Heart left ventricle (tissue), 13 donors: Measurements from ENCODE around the gene CCDC183.

Source experiments
- POLR2A ChIP-seq, 2 donors: fragments of 450-650 bp; IDR thresholded peaks; one replicate each; pipeline ENCODE4 v1.6.1; 2017; ENCODE audit warnings: antibody characterized with exemption in 2 of 2, mild to moderate bottlenecking in 2 of 2, moderate library complexity in 2 of 2
- TF ChIP-seq, protein P1 (sequence below), 12 donors: fragments of 200-600 bp; sonication (generic) in 4 of 12; IDR thresholded peaks; one replicate each; pipeline versions ENCODE4 v1.5.0 to v1.8.0; 2018 to 2022; ENCODE audit warnings: antibody characterized with exemption in 12 of 12, mild to moderate bottlenecking in 5 of 12
- donor health status: ischemic (EF 13 %, LVEDD 7.1; RV severe dilation, severe dysfunction).
- donor health status: DM: no; HTN: yes; CAD: no.
- donor health status: DM: no; HTN: no; CAD: no.
- donor health status: ischemic (EF 25% LVEDD 6.9; RV normal size, moderate dysfunction).
- donor health status: ischemic (EF 25% LVEDD 5.7; RV mildly dilated, moderate dysfunction).
- donor health status: ischemic (EF 35%, LVEDD 5.7; RV mildly dilated, moderate dysfunction).
- donor health status: nonischemic (EF 11% LVEDD 7.7; RV severe dilation, severe dysfunction).
- donor health status: DM: yes; HTN: yes; CAD: no.
- donor health status: PGD.
- donor health status: ischemic (EF 29% LVEDD 5.4; RV normal size, mild dysfunction).
- donor health status: nonischemic (EF 23%, LVEDD 6.1; RV moderate dilation, normal function).

DNA sequence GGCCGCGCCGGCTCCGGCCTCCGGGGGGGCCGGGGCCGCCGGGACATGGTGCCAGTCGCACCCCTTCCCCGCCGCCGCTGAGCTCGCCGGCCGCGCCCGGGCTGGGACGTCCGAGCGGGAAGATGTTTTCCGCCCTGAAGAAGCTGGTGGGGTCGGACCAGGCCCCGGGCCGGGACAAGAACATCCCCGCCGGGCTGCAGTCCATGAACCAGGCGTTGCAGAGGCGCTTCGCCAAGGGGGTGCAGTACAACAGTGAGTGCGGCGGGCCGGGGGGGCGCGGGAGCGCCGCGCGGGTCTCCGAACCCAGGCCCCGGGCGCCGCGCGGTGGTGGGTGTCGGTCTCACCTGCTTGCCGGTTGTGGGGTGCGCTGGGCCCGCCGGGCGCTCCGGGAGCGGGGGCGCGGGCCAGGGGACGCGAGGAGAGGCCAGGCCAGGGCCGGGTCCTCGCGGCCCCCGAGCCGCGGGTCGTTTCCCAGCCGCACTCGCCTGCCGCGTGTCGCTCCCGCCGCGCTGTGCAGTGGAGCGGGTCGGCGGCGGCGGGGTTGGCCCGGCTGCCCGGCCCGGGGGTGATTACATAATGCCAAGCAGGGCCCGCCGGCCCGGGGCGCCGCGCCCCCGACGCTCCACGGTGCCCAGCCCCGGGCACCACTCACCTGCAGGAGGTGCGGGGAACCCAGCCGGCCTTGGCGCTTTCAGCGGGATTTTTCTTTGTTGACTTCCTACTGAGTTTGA lies 12.1 kb downstream of the CCDC183 start:
- TF ChIP-seq, protein P1, sequence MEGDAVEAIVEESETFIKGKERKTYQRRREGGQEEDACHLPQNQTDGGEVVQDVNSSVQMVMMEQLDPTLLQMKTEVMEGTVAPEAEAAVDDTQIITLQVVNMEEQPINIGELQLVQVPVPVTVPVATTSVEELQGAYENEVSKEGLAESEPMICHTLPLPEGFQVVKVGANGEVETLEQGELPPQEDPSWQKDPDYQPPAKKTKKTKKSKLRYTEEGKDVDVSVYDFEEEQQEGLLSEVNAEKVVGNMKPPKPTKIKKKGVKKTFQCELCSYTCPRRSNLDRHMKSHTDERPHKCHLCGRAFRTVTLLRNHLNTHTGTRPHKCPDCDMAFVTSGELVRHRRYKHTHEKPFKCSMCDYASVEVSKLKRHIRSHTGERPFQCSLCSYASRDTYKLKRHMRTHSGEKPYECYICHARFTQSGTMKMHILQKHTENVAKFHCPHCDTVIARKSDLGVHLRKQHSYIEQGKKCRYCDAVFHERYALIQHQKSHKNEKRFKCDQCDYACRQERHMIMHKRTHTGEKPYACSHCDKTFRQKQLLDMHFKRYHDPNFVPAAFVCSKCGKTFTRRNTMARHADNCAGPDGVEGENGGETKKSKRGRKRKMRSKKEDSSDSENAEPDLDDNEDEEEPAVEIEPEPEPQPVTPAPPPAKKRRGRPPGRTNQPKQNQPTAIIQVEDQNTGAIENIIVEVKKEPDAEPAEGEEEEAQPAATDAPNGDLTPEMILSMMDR (IDR thresholded peaks at IDR 0.05), result no peak
- no peak for TF ChIP-seq POLR2A (IDR thresholded peaks at IDR 0.05)
